Esophagus muscularis mucosa (tissue), 4 donors: ENCODE measurements around the gene LEUTX. TPM values are rescaled to one million over a fixed set of nuclear protein-coding genes. Genes with fewer than 3 reads are reported as not detected.

Experiments
- DNase-seq: peaks from one replicate; pipeline ENCODE4 v3.0.0-alpha.2; 2017; ENCODE audit errors: extremely low spot score
- H3K27ac ChIP-seq, 4 donors: fragments of 200-600 bp; sonication (generic); replicated peaks in 1 of 4; 1 replicate in 3 of 4; 2 replicates in 1 of 4; pipeline ENCODE4 v1.5.1; 2016 to 2019; ENCODE audit warnings: mild to moderate bottlenecking in 1 of 4
- H3K27me3 ChIP-seq, 4 donors: fragments of 200-600 bp; sonication (generic); one replicate each; pipeline versions ENCODE4 v1.5.1 to v1.6.0; 2016 to 2019
- H3K36me3 ChIP-seq, 4 donors: fragments of 200-600 bp; sonication (generic); one replicate each; pipeline ENCODE4 v1.5.1; 2016 to 2019
- H3K4me1 ChIP-seq, 4 donors: fragments of 200-600 bp; sonication (generic); one replicate each; pipeline ENCODE4 v1.5.1; 2016 to 2019
- H3K4me3 ChIP-seq, 4 donors: fragments of 200-600 bp; sonication (generic); 1 replicate in 2 of 4; 2 replicates in 2 of 4; pipeline ENCODE4 v1.5.1; 2016 to 2019; ENCODE audit warnings: mild to moderate bottlenecking in 4 of 4, moderate library complexity in 1 of 4
- H3K9me3 ChIP-seq, 4 donors: fragments of 200-600 bp; sonication (generic); 1 replicate in 3 of 4; 2 replicates in 1 of 4; pipeline ENCODE4 v1.5.1; 2016 to 2019
- EP300 ChIP-seq: sonication (generic); formaldehyde crosslinking; IDR thresholded peaks from one replicate; pipeline ENCODE4 v1.6.1; 2017; ENCODE audit warnings: antibody characterized with exemption
- POLR2A ChIP-seq: fragments of 450-650 bp; IDR thresholded peaks from one replicate; pipeline ENCODE4 v1.6.1; 2017; ENCODE audit warnings: antibody characterized with exemption, moderate library complexity, mild to moderate bottlenecking, low read depth
- POLR2AphosphoS5 ChIP-seq, 2 donors: sonication (generic); formaldehyde crosslinking; IDR thresholded peaks; one replicate each; pipeline ENCODE4 v1.6.1; 2017; ENCODE audit warnings: antibody characterized with exemption in 2 of 2
- WGBS: methylation state at CpG from one replicate; pipeline ENCODE4 v1.1.5; 2018; 5-methylcytosine and 5-hydroxymethylcytosine counted together
- intact Hi-C: fragments of 100-400 bp; cut with DNase I; formaldehyde crosslinking; loops from one replicate; pipeline ENCODE4 v1.15.1; 2023
- total RNA-seq, 4 donors: library from RNA; depleted of rRNA; stranded (reverse); fragments of >200 nt; gene quantifications; one replicate each; pipeline versions ENCODE4 v1.1.0 to v1.2.1, GENCODE V29; 2016
- TF ChIP-seq, protein P1 (sequence below), 3 experiments: fragments of 200-600 bp in 2 of 3; fragments of 450-650 bp in 1 of 3; sonication (generic) in 2 of 3; IDR thresholded peaks; one replicate each; pipeline ENCODE4 v1.5.1; 2017 to 2019; ENCODE audit warnings: antibody characterized with exemption in 3 of 3, mild to moderate bottlenecking in 2 of 3, moderate library complexity in 1 of 3

LEUTX gene
- total RNA-seq, 4 donors from 2014 or later, result not detected

DNA sequence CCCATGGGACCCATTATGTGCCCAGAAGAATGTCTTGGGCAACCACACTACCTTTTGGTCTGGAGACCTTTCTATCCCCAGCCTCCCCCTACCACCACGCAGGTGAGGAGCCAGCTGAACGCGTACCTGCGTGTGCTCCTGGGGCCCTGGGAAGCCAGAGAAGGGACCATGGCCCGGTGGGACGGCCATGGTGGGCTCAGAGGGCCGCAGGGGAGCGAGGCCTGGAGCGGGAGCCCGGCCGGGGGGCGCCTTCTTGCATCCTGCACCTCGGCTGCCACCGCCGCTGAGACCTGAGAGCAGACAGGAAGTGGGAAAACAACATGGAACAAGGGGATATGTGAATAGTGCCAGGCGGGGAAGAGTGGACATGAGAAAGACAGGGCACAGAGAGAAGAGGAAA, 53.0 kb downstream of the LEUTX start:
- 92% methylated on average over 16 of the region's 16 CpGs for WGBS
- no peaks in the 10 kb centered on the region for H3K9me3 ChIP-seq
- H3K4me1 ChIP-seq, result peaks cover 22 to 32% (median 25%) of the 10 kb centered on the region in 4 donors
- H3K36me3 ChIP-seq, result peaks cover 39 to 78% (median 68%) of the 10 kb centered on the region in 4 donors
- no peak for TF ChIP-seq POLR2AphosphoS5 (IDR thresholded peaks at IDR 0.05)
- TF ChIP-seq, protein P1, sequence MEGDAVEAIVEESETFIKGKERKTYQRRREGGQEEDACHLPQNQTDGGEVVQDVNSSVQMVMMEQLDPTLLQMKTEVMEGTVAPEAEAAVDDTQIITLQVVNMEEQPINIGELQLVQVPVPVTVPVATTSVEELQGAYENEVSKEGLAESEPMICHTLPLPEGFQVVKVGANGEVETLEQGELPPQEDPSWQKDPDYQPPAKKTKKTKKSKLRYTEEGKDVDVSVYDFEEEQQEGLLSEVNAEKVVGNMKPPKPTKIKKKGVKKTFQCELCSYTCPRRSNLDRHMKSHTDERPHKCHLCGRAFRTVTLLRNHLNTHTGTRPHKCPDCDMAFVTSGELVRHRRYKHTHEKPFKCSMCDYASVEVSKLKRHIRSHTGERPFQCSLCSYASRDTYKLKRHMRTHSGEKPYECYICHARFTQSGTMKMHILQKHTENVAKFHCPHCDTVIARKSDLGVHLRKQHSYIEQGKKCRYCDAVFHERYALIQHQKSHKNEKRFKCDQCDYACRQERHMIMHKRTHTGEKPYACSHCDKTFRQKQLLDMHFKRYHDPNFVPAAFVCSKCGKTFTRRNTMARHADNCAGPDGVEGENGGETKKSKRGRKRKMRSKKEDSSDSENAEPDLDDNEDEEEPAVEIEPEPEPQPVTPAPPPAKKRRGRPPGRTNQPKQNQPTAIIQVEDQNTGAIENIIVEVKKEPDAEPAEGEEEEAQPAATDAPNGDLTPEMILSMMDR (IDR thresholded peaks at IDR 0.05), result no peak
- TF ChIP-seq EP300, result no peak
- no peak for TF ChIP-seq POLR2A
- intact Hi-C loops, result no loop called here
- H3K27ac ChIP-seq, result peak overlapping the region in 1 of 4 donors; percentile 91
- no peak for DNase-seq
- H3K4me3 ChIP-seq, result no peak overlapping the region
- no peaks in the 10 kb centered on the region for H3K27me3 ChIP-seq

DNA sequence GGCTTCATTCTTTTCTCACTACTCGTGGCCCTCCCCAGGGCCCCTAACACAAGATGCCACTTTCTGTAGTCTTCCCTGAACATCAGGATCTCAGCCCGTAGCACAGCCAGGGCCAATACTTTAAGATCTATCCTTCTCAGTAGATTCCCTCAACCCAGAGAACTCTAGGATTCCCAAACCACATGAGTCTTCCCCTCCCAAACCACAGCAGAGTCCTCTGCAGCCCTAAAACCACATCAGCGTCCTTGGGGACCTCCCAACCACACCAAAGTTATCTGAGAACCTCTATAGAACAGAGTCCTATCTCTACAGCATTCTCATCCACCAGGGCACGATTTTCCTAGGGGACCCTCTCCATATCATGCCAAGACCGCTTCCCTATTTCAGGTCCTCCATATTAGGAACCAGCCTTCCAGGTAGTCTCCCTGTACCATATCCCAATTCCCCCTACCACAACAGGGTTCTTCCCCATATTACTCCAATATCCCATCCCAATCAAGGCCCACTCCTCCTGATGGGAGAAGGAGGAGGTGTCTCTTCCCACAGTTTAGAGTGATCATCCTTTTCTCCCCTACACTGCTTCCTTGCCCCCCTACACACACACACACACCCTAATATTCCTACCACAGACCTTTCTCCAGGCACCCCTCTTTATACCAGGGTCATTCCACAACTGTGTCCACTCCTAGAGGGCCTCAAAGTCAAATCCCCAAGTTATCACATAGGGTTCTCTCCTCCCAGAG, 53.9 kb downstream of the LEUTX start:
- 77% methylated on average over 5 of the region's 5 CpGs for WGBS
- H3K36me3 ChIP-seq, result peaks cover 39 to 78% (median 68%) of the 10 kb centered on the region in 4 donors
- no peak for DNase-seq
- H3K27ac ChIP-seq, result peak overlapping the region in 3 of 4 donors; percentile 74 to 91 (median 80)
- peaks cover 22 to 32% (median 25%) of the 10 kb centered on the region in 4 donors for H3K4me1 ChIP-seq
- H3K4me3 ChIP-seq, result peak overlapping the region; percentile 76 to 93 (median 90)
- TF ChIP-seq, protein P1 (IDR thresholded peaks at IDR 0.05), result no peak
- TF ChIP-seq POLR2A (no peak), EP300 (no peak), POLR2AphosphoS5 (IDR thresholded peaks at IDR 0.05) (no peak)
- intact Hi-C loops, result no loop called here
- no peaks in the 10 kb centered on the region for H3K9me3 ChIP-seq
- H3K27me3 ChIP-seq, result no peaks in the 10 kb centered on the region

DNA sequence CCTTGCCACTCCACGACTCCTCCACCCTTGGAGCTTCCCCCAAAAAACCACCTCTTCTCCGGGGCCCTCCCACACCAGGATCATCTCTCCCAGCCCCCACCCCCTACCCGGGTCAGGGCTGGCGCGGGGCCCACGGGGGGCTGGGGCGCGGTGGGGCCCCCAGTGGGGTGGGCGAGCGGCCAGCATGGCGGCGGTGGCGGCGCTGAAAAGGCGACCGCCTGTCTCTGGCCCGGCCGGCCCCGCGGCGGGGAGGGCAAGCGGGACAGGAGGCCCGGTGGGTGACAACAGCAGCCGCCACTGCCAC, 54.5 kb downstream of the LEUTX start:
- peaks cover 22 to 32% (median 25%) of the 10 kb centered on the region in 4 donors for H3K4me1 ChIP-seq
- DNase-seq, result no peak
- TF ChIP-seq POLR2AphosphoS5 (IDR thresholded peaks at IDR 0.05) (no peak), POLR2A (no peak), EP300 (no peak)
- TF ChIP-seq, protein P1 (IDR thresholded peaks at IDR 0.05), result no peak
- intact Hi-C loops, result no loop called here
- WGBS, result under 1% methylated on average over 17 of the region's 24 CpGs
- peak overlapping the region; percentile 76 to 93 (median 90) for H3K4me3 ChIP-seq
- no peaks in the 10 kb centered on the region for H3K27me3 ChIP-seq
- peaks cover 39 to 78% (median 68%) of the 10 kb centered on the region in 4 donors for H3K36me3 ChIP-seq
- peak overlapping the region; percentile 74 to 91 (median 84) for H3K27ac ChIP-seq
- H3K9me3 ChIP-seq, result no peaks in the 10 kb centered on the region

DNA sequence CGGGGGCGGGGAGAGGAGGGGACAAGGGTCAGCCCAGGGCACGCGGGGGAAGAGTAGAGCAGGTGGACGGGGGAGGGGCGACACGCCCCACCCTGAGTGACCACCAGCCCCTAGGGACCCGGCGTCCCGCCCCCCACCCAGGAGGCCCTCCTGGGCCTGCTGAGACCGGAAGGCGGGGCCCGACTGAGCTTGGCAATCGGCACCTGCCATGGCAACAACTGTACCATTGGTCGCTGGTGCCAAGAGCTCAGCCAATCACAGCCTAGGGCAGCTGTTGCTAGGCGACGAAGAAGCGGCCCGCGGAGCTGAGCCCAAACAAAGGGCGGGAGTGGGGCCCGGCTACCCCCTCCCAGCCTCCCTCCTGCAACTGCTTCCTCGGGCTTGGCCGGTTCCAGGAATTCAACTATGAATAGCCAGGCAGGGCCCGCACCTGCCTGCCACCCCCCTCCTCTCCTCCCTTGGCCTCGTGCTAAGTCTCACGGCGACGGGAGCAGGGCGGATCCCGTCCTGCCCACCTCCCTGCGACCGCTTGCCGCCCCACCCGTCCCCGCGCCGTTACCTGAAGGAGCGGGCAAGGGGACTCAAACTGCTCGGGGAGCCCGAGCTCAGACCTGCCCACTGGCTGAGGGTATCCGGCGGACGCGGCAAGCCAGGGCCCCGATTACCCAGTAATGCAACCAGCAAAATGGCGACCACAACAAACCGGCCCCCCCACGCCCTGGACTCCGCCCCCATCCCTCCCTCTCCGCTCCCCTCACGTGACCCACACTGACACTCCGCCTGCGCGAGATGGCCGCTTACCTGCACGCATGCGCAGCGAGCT, 55.0 kb downstream of the LEUTX start, which contains the start of gene DYRK1B:
DYRK1B (minus strand) TSS at position 699 of the 823 bp plus-strand sequence. CDS start 2,295 bp downstream, outside the sequence.
- Histone ChIP-seq H3K27ac (peak within 1 kb of the TSS; percentile 74 to 91 (median 84)), H3K27me3 (no peaks in the 10 kb centered on the region), H3K4me3 (peak within 1 kb of the TSS; percentile 76 to 93 (median 90)), H3K36me3 (peaks cover 40 to 78% (median 68%) of the 10 kb centered on the region in 4 donors), H3K9me3 (no peaks in the 10 kb centered on the region), H3K4me1 (peaks cover 22 to 32% (median 25%) of the 10 kb centered on the region in 4 donors)
- WGBS, result 1% methylated on average over 29 of the region's 59 CpGs
- peak; percentile 100 for DNase-seq
- TF ChIP-seq POLR2A (no peak), POLR2AphosphoS5 (IDR thresholded peaks at IDR 0.05) (peak; percentile 47 to 78), EP300 (no peak)
- TF ChIP-seq, protein P1 (IDR thresholded peaks at IDR 0.05), result peak in 1 of 3 experiments; percentile 12
- intact Hi-C loops, result no loop called here
